H9 (cell line): Measurements from ENCODE around the gene METTL26. TPM values are rescaled to one million over a fixed set of nuclear protein-coding genes. Genes with fewer than 3 reads are reported as not detected.
A peak's percentile ranks its signal among the peaks of the same experiment; 100 is the strongest.

Experiments
- DNase-seq: peaks from one replicate; pipeline ENCODE4 v3.0.0-alpha.2; 2017
- H2AFZ ChIP-seq: one replicate; pipeline ENCODE4 v1.6.1; 2013; ENCODE audit warnings: mild to moderate bottlenecking, low read length, control low read depth, moderate library complexity
- H2AK5ac ChIP-seq: 2 replicates; pipeline ENCODE4 v1.6.1; 2013; ENCODE audit warnings: low read length, control low read depth, mixed read lengths; ENCODE audit not compliant: insufficient read length
- H2BK120ac ChIP-seq: one replicate; pipeline ENCODE4 v1.6.1; 2013; ENCODE audit warnings: low read depth, mild to moderate bottlenecking, low read length, control low read depth, inconsistent platforms; ENCODE audit not compliant: poor library complexity, severe bottlenecking
- H2BK12ac ChIP-seq: 2 replicates; pipeline ENCODE4 v1.6.1; 2013; ENCODE audit warnings: low read length, control low read depth, mixed read lengths, low read depth; ENCODE audit not compliant: insufficient read length
- H2BK15ac ChIP-seq: 2 replicates; pipeline ENCODE4 v1.6.1; 2013; ENCODE audit warnings: low read depth, low read length, control low read depth
- H2BK20ac ChIP-seq: one replicate; pipeline ENCODE4 v1.6.1; 2013; ENCODE audit warnings: low read depth, mild to moderate bottlenecking, low read length, control low read depth, inconsistent platforms; ENCODE audit not compliant: poor library complexity, severe bottlenecking
- H2BK5ac ChIP-seq: 2 replicates; pipeline ENCODE4 v1.6.1; 2013; ENCODE audit warnings: low read length, control low read depth, mixed read lengths; ENCODE audit not compliant: insufficient read length
- H3K14ac ChIP-seq: 2 replicates; pipeline ENCODE4 v1.6.1; 2013; ENCODE audit warnings: low read length, control low read depth; ENCODE audit not compliant: insufficient read depth
- H3K18ac ChIP-seq: 2 replicates; pipeline ENCODE4 v1.6.1; 2013; ENCODE audit warnings: low read depth, mild to moderate bottlenecking, mixed read lengths, low read length, control low read depth; ENCODE audit not compliant: insufficient read length
- H3K23ac ChIP-seq: 2 replicates; pipeline ENCODE4 v1.6.1; 2013; ENCODE audit warnings: low read length, control low read depth, mixed read lengths, low read depth; ENCODE audit not compliant: insufficient read length
- H3K23me2 ChIP-seq: 2 replicates; pipeline ENCODE4 v1.6.1; 2013; ENCODE audit warnings: low read depth, mild to moderate bottlenecking, mixed read lengths, low read length, control low read depth; ENCODE audit not compliant: insufficient read length, poor library complexity, severe bottlenecking
- H3K27ac ChIP-seq: 2 replicates; pipeline ENCODE4 v1.5.1; 2013; ENCODE audit warnings: low read length, control low read depth, mixed read lengths, low read depth; ENCODE audit not compliant: insufficient read length
- H3K27me3 ChIP-seq: 2 replicates; pipeline ENCODE4 v1.6.1; 2013; ENCODE audit warnings: low read length, control low read depth, inconsistent platforms; ENCODE audit not compliant: insufficient read depth
- H3K4ac ChIP-seq: 2 replicates; pipeline ENCODE4 v1.6.1; 2013; ENCODE audit warnings: low read depth, mild to moderate bottlenecking, control low read depth, inconsistent platforms, low read length, moderate library complexity
- H3K4me1 ChIP-seq: 2 replicates; pipeline ENCODE4 v1.6.1; 2013; ENCODE audit warnings: low read length, control low read depth, inconsistent platforms; ENCODE audit not compliant: insufficient read depth
- H3K4me2 ChIP-seq: 2 replicates; pipeline ENCODE4 v1.6.1; 2013; ENCODE audit warnings: low read length, control low read depth, mixed read lengths; ENCODE audit not compliant: insufficient read length, insufficient read depth
- H3K56ac ChIP-seq: 2 replicates; pipeline ENCODE4 v1.6.1; 2013; ENCODE audit warnings: low read depth, mild to moderate bottlenecking, mixed read lengths, low read length, control low read depth; ENCODE audit not compliant: insufficient read length
- H3K79me1 ChIP-seq: 2 replicates; pipeline ENCODE4 v1.6.1; 2013; ENCODE audit warnings: low read depth, mild to moderate bottlenecking, moderate library complexity, low read length, control low read depth, inconsistent platforms; ENCODE audit not compliant: insufficient read depth, poor library complexity, severe bottlenecking
- H3K79me2 ChIP-seq: 2 replicates; pipeline ENCODE4 v1.6.1; 2013; ENCODE audit warnings: low read length, control low read depth, inconsistent platforms; ENCODE audit not compliant: insufficient read depth
- H3K9ac ChIP-seq: 2 replicates; pipeline ENCODE4 v1.6.1; 2013; ENCODE audit warnings: low read length, control low read depth, mixed read lengths; ENCODE audit not compliant: insufficient read length; ENCODE audit errors: extremely low read depth
- H3K9me3 ChIP-seq: one replicate; pipeline ENCODE4 v1.6.1; 2013; ENCODE audit warnings: low read depth, low read length, inconsistent platforms; ENCODE audit not compliant: control insufficient read depth
- H3T11ph ChIP-seq: one replicate; pipeline ENCODE4 v1.6.1; 2013; ENCODE audit warnings: mild to moderate bottlenecking, low read length, control low read depth, inconsistent platforms
- H4K20me1 ChIP-seq: one replicate; pipeline ENCODE4 v1.6.1; 2013; ENCODE audit not compliant: control insufficient read depth, insufficient read length, insufficient read depth
- H4K5ac ChIP-seq: 2 replicates; pipeline ENCODE4 v1.6.1; 2013; ENCODE audit warnings: low read depth, mild to moderate bottlenecking, mixed read lengths, low read length, control low read depth; ENCODE audit not compliant: insufficient read length
- H4K8ac ChIP-seq: replicated peaks from 2 replicates; pipeline ENCODE4 v1.6.1; 2013; ENCODE audit warnings: low read length, control low read depth, mixed read lengths, low read depth; ENCODE audit not compliant: insufficient read length
- H4K91ac ChIP-seq: 2 replicates; pipeline ENCODE4 v1.6.1; 2013; ENCODE audit warnings: low read depth, mild to moderate bottlenecking, moderate library complexity, mixed read lengths, low read length, control low read depth; ENCODE audit not compliant: insufficient read length
- H3K27ac Mint-ChIP-seq, 3 experiments: 2 replicates in 2 of 3; 3 replicates in 1 of 3; pipeline ENCODE4 v1.8.0; 2020 to 2021; ENCODE audit warnings: mixed read lengths in 3 of 3, mild to moderate bottlenecking in 1 of 3, moderate library complexity in 1 of 3
- H3K27me3 Mint-ChIP-seq: 2 replicates; pipeline ENCODE4 v1.8.0; 2021; ENCODE audit warnings: low read depth, mild to moderate bottlenecking, moderate library complexity, mixed read lengths
- H3K36me3 Mint-ChIP-seq, 3 experiments: 2 replicates in 2 of 3; 3 replicates in 1 of 3; pipeline ENCODE4 v1.8.0; 2020 to 2021; ENCODE audit warnings: low read depth in 3 of 3, mixed read lengths in 3 of 3; ENCODE audit not compliant: insufficient read depth in 1 of 3
- H3K4me1 Mint-ChIP-seq, 2 experiments: 2 replicates each; pipeline ENCODE4 v1.8.0; 2020; ENCODE audit warnings: mixed read lengths in 2 of 2
- H3K4me3 Mint-ChIP-seq, 2 experiments: 2 replicates in 1 of 2; 3 replicates in 1 of 2; pipeline ENCODE4 v1.8.0; 2020 to 2021; ENCODE audit warnings: mild to moderate bottlenecking in 2 of 2, mixed read lengths in 2 of 2, moderate library complexity in 1 of 2
- H3K9me3 Mint-ChIP-seq, 2 experiments: 2 replicates in 1 of 2; 3 replicates in 1 of 2; pipeline ENCODE4 v1.8.0; 2020; ENCODE audit warnings: mild to moderate bottlenecking in 2 of 2, mixed read lengths in 2 of 2, moderate library complexity in 1 of 2
- WGBS: extraction: QIAGEN DNeasy Blood & Tissue Kit; methylation state at CpG from one replicate; pipeline ENCODE4 v1.1.7; 2013; ENCODE audit warnings: missing lambda C conversion rate, low lambda C conversion rate, mixed read lengths; ENCODE audit not compliant: insufficient read length; ENCODE audit errors: extremely low coverage; 5-methylcytosine and 5-hydroxymethylcytosine counted together
- total RNA-seq: library from RNA; stranded (reverse); gene quantifications from 2 replicates; pipeline ENCODE4 v1.2.1, GENCODE V29; 2021
- TF ChIP-seq, protein P1 (sequence below): fragments of 200-600 bp; sonication (generic); conservative IDR thresholded peaks from 3 replicates; pipeline ENCODE4 v1.8.0; 2021; ENCODE audit warnings: antibody characterized with exemption, mild to moderate bottlenecking

METTL26 gene
- total RNA-seq, 1 experiment from 2014 or later, result 108 TPM

DNA sequence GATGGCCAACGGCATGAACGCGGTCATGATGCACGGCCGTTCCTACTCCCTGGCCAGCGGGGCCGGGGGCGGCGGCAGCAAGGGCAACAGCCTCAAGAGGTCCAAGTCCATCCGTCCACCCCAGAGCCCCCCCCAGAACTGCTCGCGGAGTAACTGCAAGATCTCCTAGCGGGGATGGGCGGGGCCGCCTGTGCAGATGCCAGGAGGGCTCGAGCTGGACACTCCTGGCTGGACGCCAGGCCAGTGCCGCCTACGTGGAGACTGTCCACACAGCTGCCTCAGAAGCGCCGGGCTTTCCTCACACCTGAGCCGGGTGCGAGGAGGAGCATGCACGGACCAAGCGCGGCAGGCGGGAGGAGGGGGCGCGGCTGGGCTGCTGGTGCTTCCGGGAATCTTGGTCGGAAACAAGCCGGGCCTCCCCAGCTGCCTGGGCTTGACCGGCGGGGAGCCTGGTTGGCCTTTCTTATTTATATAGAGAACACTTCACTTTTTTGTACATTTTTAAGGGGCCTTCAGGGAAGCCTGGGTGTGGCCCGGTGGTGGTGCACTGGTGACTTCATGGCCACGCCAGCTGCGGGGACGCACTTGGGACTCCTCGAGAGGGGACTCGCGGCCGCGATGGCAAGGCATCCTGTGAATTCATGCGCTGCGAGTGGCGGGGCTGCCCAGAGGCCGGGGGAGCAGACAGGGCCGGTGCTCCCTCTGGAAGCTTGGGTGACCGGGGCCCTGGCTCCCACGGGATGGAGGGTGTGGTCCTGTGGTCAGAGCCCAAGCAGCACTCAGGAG lies 8.5 kb downstream of the METTL26 start:
- TF ChIP-seq, protein P1, sequence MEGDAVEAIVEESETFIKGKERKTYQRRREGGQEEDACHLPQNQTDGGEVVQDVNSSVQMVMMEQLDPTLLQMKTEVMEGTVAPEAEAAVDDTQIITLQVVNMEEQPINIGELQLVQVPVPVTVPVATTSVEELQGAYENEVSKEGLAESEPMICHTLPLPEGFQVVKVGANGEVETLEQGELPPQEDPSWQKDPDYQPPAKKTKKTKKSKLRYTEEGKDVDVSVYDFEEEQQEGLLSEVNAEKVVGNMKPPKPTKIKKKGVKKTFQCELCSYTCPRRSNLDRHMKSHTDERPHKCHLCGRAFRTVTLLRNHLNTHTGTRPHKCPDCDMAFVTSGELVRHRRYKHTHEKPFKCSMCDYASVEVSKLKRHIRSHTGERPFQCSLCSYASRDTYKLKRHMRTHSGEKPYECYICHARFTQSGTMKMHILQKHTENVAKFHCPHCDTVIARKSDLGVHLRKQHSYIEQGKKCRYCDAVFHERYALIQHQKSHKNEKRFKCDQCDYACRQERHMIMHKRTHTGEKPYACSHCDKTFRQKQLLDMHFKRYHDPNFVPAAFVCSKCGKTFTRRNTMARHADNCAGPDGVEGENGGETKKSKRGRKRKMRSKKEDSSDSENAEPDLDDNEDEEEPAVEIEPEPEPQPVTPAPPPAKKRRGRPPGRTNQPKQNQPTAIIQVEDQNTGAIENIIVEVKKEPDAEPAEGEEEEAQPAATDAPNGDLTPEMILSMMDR, result no peak
- H3K27ac ChIP-seq, result no peak overlapping the region
- no peak overlapping the region for H3K27ac Mint-ChIP-seq
- peak; percentile 33 for DNase-seq
- no peaks in the 10 kb centered on the region for H3K9me3 ChIP-seq
- no peaks in the 10 kb centered on the region for H3K27me3 ChIP-seq
- no peak overlapping the region for H2BK5ac ChIP-seq
- no peaks in the 10 kb centered on the region for H4K20me1 ChIP-seq
- no peak overlapping the region for H3K4me2 ChIP-seq
- H3K27me3 Mint-ChIP-seq, result no peaks in the 10 kb centered on the region
- peaks cover 8% of the 10 kb centered on the region for H3K23me2 ChIP-seq
- H3K14ac ChIP-seq, result no peak overlapping the region
- peaks cover 0 to 10% (median 0%) of the 10 kb centered on the region in 3 experiments; a peak in 3 of 7 replicates for H3K36me3 Mint-ChIP-seq
- H2BK20ac ChIP-seq, result no peak overlapping the region
- no peak overlapping the region for H2AFZ ChIP-seq
- H3K4ac ChIP-seq, result no peak overlapping the region
- H3K56ac ChIP-seq, result no peak overlapping the region
- H3K9me3 Mint-ChIP-seq, result no peaks in the 10 kb centered on the region
- H2BK12ac ChIP-seq, result no peak overlapping the region
- H3K79me1 ChIP-seq, result no peaks in the 10 kb centered on the region
- peaks cover 10 to 45% of the 10 kb centered on the region in 2 experiments for H3K4me1 Mint-ChIP-seq
- H2AK5ac ChIP-seq, result no peak overlapping the region
- H3K18ac ChIP-seq, result no peak overlapping the region
- no peak overlapping the region for H3K9ac ChIP-seq
- H3K4me3 Mint-ChIP-seq, result no peak overlapping the region
- H3T11ph ChIP-seq, result no peak overlapping the region
- no CpG with 5 or more reads among the region's 50 CpGs for WGBS
- H2BK15ac ChIP-seq, result no peak overlapping the region
- no peak overlapping the region for H4K8ac ChIP-seq
- no peaks in the 10 kb centered on the region; the same call in 1 of the 2 replicates for H3K4me1 ChIP-seq
- H2BK120ac ChIP-seq, result no peak overlapping the region
- H4K5ac ChIP-seq, result no peak overlapping the region
- no peak overlapping the region for H3K23ac ChIP-seq
- no peak overlapping the region for H4K91ac ChIP-seq
- no peaks in the 10 kb centered on the region for H3K79me2 ChIP-seq
